ENCODE measurements around the gene ARHGAP24.

ARHGAP24 gene

DNA sequence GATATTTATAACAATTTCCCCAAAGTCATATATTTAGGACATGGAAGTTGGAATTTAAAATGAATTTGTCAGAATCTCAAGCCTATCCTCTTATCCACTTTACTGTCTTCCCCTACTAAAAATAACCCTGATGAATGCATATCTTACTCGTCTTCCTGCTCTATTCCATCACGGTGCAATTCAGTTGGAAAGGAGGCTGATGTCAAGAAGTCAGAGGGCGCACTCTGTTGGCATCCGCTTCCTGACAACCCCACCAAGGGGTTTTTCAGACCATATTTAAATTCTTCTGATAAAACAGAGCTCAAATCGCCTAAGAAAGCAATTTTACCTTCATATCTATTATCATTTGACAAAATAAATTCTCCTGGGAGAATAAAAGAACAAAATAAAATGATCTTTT lies 233.5 kb downstream of the ARHGAP24 start:
- no peak for DNase-seq

DNA sequence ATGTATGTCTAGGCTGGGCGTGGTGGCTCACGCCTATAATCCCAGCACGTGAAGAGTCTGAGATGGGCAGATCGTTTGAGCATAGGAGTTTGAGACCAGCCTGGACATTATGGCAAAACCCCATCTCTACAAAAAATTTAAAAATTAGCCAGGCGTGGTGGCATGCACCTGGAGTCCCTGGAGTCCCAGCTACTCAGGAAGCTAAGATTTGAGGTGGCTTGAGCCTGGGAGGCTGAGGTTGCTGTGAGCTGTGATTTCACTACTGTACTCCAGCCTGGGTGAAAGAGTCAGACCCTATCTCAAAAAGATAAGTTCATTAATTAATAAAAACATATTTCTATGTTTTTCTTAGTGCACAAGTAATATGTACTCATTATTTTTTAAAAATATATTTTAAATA lies 238.1 kb downstream of the ARHGAP24 start:
- DNase-seq, result no peak

DNA sequence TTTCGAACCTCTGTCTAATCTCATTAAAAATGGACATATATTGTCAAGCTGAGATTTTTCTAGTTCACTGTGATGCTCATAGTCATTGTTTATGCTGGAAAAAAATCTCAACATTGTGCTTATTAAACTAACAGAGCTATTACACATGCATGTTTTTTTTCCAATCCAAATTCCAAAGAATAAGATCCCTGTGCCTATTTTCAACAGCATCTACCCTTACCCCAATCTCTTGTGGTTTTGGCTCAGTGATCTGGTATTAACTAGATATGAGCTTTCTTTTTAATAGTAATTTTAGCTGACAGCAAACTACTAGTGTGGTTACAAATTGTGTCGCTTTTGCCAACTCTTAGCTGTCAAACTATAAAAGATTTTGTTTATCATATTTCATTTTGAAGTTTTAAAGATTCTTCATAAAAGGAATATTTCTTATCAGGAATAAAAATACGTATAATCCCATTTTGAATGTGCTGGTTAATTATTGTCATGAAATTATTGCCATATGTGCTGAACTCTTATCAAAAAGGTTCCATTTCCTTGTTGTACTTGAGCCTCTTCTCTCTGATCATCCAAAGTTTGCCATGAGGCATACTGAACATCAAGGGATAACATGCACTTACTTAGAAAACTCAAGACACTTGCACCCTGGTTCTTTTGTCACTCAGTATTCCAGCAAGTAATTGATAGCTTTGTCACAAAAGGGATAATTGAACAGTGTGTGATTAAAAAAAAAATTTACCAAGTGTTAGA lies 241.2 kb downstream of the ARHGAP24 start:
- DNase-seq, result no peak

DNA sequence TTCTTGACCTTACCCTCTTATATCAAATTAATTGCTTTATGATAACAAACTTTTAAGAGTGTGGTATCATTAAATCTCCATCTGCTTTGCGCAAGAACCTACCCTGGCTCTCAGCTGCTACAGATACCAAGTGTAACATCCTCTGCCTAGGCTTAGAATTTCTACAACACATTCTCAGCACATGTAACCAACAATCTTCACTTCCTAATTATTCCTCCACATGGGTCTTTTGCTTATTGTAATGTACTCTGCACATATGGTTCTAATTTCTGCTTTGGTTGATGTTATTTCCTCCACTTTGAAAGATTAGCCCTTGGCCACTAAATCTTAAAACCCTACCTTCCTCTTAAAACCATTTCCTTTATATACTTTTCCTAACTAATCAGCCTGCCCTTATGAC lies 242.4 kb downstream of the ARHGAP24 start:
- DNase-seq, result no peak

DNA sequence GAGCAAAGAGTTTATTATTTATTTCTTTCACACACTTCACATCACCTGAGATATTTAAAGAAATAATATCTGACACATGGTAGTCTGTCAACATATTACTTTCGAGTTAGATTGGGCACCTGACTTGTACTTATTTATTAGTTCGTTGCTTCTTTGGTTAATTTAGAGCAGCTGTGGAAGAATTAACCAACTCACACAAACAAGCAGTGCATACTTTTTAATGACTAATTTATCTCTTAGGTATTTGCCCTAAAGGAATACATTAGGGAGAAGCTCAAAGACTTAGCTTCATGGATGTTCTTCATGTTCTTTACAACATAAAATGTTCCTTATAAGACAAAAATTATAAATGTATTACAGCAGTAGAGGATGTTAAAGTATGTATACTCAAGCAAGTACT lies 242.9 kb downstream of the ARHGAP24 start:
- DNase-seq, result no peak

DNA sequence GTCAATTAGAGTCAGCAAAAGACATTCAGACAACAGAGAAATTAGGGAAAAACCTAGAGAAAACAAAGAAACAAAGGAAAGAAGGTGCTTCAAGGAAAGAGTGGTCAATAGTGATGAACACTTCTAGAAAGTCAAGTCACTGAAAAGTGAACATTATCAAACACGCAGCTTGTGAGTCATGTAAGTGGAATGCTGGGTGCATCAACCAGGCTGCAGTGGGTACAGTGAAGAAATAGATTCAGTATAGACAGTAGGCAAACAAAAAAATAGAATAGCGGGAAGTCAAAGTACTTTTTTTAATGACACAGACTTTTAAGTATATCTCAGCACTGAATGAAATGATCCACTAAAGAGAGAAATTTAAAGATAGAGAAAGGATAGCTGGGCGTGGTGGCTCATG lies 245.8 kb downstream of the ARHGAP24 start:
- no peak for DNase-seq

DNA sequence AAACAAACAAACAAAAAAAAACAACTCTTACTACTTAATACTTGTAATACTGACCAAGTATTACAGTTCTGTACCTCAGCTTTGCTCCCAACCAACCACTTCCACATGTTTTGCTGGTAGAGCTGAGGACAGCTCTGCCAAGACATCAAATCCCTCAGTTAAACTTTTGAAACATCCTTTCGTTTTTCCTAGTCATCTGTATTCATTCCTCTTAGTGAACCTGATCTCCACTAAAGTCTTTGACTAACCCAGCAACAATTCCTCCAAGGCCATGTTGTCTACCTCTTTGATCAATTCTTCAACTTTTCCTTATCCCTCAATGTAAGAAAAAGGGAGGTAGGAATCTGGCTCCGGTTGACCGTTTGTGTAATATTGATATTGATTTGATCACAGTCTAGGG lies 247.5 kb downstream of the ARHGAP24 start:
- DNase-seq, result no peak

DNA sequence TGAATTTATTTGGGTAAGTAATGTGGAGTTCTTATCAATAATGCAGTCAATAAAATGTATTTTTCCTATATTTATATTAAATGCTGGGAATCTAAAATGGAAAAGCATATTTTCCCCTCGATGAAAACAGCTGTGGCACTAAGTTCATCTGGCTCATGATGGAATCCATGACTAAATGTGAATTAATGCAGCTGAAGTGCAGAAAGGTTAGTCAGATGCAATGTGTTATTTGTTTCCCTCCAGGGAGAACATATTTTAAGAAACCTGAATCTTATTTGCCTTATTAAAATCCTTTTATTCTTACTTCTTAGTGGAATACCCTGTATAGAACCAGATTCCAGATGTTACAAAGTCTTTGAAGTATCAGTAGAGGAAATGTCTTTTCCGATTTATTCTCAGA lies 247.9 kb downstream of the ARHGAP24 start:
- DNase-seq, result no peak

DNA sequence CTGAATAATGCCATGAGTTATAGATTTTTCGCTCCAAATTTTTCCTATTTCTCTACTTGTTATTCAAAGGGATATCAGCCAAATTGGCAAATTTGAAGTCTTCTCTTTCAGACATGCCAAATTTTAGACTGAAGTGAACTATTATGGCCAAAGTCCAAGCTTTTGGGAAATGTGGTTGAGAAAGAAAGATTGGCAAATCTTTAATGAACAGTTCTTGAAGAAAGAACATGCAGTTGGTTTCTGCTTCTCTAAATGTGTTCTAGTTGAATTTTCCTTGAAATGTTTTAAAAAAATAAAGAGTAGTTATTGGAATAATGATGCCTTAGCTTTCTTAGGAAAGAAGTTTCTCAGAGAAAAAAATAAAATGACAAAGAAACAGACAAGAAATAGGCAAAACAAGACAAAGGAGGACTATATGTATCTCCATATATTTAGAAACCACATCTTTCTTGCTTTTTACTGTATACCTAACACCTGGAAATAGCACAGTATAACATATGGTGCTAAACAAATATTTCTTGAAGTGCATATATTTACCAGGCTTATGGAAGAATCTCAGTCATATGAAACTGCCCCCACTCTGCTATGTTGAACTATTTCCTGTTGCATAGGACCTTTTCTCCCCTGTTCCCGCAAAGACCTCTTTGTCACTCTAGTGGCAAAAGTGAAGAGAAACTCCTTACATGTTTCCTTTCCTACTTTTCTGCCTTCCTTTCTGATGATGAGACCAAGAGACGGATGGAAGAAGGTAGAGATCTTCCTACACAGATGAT lies 250.0 kb downstream of the ARHGAP24 start:
- DNase-seq, result no peak

DNA sequence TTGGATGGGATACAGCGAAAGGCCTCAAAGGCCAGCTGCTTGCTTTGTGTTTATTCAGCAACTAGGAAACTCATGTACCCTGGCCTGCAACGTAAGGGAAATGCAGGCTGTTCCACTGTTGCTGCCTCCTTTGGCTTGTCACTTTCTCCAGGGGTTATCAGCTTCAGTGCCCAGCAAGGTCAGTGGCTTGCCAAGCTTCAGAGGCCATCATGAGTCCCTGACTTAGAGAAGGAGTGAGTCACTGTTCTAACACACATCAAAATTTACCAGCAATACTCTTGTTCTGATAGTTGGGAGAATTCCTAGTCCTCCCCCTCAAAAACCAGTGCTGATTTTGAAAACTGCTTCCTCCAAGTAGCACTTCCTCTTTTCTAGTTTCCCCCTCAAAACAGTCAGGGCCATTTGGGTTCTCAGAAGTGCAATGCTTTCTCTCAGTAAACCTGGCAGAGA lies 250.8 kb downstream of the ARHGAP24 start:
- DNase-seq, result no peak

DNA sequence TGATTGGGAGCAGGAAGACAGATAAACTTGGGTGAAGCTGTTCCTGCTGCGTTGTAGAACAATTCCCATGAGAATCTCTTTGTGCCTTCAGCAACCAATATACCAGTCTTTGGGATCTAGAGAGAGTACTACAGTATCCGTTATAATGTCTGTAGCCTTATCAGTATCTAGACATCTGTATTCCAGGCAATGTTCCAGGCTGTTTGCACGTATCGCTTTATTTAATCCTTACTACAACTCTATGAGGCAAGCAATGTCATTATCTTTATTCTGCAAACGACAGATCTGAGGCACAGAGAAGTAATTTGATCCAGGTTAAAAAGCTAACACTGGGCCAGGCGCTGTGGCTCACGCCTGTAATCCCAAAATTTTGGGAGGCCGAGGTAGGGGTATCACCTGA lies 251.6 kb downstream of the ARHGAP24 start:
- DNase-seq, result no peak

DNA sequence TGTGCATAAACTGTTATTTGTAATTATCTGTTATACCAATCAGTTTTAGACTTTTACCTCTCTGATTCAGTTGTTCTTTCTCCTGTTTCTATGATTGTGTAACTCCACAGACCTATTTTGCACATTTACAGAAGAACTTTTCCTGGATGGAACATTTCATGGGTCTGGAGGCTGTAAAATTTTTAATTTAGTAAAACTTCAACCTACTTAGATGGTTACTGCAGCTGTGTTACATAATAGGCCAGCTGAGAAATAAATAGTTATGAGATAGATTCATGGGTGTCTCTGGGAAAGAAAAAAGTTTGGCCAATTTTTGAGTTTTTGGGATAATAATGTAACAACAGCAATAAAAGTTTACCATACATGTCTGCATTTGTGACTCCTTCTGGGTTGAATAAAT lies 253.5 kb downstream of the ARHGAP24 start:
- DNase-seq, result no peak

DNA sequence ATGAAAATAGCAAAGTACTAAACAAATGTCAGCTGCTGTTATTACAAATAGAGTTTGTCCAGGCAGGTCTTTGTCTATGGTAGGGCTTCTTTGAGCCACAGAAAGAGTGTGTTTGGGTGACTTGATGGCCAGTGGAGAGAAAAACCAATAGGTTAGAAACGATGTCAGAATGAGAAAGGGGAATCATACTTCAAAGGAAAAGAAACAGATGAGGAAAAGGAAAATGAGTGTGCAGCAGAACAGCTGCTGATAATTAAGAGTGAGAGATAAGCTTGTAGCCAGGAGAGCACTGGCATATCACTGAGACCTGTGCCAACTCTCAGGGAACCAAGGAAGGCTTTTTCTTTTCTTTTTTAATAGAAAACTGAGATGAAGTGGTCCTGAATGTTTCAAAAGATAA lies 257.2 kb downstream of the ARHGAP24 start:
- no peak for DNase-seq

DNA sequence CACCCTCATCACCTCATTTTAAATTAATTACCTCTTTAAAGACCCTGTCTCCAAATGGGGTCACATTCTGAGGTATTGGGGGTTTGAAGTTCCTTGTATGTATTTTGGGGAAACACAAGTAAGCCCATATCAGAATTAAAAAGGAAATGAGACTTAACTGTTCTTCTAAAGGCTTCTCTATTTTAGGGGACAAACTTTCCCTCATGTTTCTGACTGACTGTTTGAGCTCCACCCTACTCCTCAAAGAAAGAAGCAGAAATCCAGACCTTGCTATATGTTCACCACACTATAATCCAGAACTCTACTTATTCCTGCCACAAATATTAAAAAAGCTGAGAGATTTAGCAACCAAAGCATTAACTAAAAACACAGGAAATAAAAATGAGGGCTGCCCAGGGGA lies 258.8 kb downstream of the ARHGAP24 start:
- no peak for DNase-seq

DNA sequence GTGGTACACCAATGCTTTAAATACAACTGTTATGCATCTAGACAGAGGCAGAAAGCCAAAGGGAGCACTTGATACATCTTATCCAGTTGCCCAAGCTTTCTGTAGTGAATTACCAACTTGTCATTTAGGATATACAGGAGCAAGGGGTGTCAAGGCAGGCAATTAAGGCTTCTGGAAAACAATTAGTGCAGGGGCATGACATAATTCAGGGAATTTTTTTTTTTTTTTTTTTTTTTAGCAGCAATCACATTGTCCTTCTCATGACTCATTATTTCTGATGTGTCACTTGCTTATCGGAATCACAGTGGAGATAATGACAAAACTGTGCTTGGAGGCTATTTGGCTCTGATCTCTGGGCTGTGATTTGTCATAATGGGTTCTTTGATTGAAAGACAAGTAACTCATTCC lies 259.5 kb downstream of the ARHGAP24 start:
- DNase-seq, result no peak

DNA sequence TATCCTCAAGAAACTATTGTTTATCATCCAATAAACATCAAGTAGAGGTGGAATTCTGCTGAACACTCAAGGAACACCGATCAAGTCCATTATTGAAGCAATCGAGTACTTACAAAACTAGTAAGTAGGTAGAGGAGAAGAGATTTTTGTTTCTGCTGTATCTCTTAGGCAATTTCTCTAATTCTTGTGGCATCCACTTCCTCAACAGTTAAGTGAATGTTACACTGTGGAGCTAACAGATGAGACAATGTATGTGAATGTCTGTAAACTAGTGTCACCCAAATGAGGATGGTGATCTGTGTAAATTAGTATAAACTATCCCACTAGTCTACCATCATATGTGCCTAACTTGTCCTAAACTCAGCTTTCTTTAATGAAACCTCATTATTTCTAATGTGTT lies 261.6 kb downstream of the ARHGAP24 start:
- no peak for DNase-seq

DNA sequence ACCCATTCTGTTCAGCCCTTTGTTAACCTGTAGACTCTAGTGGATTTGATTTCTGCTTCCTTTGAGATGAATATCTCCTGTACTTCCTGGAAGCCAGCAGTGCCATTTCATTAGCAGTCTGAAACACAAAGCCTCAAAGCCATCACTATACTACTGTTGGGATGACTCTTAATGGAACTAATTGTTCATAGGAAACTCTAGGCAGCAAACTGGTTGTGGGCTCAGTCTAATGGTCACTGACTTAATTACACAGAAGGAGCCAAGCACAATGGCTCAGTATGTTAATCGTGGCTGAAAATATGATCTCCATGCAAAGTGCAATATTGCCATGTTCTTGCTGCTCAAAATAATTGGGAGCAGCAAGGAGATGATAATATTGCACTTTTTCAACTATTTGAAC lies 262.3 kb downstream of the ARHGAP24 start:
- no peak for DNase-seq

DNA sequence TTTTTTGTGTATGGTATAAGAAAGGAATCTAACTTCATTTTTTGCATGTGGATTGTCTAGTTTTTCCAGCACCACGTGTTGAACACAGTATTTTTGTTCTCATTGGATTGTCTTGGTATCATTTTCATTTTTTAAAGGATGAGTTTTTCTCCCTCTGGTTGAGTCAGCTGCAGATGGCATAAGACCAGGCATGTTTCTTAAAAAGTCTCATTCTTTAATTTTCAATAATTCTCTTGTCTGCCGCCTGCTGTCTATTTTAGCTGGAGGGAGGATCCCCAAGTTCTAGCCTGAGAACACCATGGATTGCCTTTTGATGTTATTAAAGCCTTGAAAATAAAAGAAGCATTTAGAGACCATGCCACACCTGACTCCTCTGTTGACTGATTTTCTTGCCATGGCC lies 263.8 kb downstream of the ARHGAP24 start:
- no peak for DNase-seq

DNA sequence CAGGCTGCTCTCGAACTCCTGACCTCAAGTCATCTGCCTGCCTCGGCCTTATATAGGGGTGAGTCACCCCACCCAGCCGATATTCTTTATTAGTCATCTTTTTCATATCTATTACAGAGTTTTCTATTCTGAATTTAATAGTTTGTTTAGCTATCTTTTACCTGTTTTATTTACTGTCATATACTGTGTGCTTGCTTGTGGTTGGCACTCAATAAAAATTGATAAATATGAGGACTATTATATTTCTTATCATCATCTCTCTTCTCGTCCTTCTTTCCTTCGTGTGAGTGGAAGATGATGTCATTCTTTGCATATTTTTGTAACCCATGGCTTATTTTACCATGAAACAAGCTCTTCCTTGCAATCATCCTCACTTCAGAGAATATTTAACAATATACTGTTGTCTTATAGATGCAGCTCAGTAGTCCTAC lies 265.5 kb downstream of the ARHGAP24 start:
- no peak for DNase-seq

DNA sequence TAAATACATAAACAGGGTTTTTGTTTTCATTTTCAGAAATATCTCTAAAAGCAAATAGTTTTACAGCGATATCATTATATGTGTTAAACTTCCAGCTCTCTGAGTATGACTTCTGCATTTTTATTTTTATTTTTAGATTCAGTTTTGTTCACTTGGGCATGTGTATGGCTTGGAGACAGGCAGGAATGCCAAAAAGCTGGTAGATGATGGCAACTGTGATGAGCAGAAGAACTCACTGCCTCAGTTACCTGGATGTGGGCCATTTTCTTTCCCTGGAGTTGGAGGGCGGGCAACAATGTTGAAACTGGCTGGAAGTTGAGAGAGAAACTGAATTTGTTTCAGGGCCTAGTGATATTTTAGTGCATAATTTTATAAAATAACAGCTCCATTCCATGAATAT lies 266.4 kb downstream of the ARHGAP24 start:
- no peak for DNase-seq

DNA sequence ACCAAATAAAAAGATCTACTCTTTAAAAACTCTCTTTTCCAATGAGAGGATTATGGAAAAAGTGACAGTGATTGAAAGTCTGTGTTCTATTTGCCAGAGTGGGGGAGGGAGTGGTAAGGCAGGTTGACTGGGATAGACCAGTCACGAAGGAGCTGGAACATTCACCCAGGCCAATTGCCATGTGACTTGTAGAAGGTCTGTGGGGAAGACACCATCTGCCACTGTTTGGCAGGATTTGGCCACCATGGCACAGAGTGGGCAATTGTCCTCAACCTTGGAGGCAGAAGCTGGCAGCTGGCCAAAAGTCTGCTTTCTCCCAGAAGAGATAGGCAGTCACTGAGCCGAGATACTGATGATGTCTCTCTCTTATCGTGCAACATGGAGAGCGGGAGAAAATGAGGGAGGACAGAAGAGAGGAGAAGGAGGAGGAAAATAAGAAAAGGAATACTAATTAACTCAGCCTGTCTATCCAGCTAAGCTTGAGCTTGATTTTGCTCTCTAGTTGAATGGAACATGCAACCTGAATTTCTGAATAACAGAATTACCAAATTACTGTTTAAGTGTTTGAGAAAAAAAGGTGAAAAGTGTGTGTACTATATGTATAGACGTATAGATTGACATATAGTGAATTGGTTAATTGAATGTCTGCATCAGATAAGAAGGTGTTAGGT lies 267.1 kb downstream of the ARHGAP24 start:
- DNase-seq, result no peak

DNA sequence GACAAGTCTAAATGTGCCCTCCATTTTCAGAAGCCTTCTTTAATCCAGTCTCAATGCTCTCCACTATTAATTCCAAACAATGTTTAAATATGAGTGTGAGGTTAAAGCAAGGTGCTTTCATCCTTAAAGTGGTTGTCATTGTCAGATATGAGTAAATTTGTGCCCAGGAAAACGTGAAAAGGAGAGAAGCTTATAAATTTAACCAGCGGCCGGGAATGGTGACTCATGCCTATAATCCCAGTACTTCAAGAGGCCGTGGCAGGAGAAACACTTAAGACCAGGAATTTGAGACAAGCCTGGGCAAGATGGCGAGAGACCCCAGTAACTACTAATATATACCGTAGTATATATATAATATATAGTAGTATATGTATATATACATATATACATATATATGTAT lies 270.0 kb downstream of the ARHGAP24 start:
- DNase-seq, result no peak

DNA sequence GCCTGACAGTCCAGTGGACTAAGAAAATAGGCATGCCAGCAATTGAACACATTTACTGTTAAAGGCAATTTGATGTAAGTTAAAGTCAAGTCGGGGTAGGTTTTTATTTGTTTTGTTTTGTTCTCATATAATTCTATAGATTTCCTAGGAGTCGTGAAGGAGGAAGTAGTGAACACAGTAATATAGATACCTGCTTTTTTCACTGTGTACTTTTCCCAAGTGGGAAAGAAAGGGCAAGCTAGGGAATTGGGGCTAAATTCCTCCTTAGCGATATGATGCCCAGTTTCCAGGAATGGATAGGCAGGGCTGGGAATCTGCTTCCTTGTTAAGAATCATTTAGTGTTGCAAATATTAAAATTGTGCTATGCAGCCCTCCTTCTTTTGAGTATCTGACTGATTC lies 271.0 kb downstream of the ARHGAP24 start:
- DNase-seq, result no peak

DNA sequence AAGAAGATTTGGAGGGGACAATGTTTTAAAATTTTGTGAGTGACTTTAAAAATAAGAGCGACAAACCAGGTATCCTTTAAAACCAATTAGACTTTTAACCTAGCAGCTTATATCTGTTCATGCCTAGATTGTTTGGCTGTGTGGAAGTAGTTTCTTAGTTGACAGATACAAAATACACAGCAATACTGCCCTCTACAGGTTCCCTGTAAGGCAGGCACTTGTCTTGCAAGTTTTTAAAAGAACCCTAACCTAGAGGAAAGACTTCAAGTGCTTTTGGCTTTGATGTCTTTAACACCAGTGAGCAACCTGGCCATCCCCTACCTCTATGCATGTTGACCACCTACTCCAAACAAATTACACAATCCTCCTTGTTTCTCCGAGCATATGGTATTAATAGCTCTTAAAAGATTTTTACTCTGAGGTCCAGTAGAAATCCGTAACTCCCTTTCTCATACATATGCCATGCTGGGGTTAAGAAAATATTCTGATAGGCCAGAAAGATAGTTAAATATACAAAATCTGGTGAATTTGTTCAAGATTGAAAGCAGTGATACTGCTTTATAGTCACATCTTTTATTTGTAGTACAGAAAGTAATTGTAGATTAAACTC lies 273.0 kb downstream of the ARHGAP24 start:
- DNase-seq, result no peak

Measured in NCI-H1048 (cell line).